ENCODE data around the gene ZNF485.

ZNF485 gene

GRCh38 chr10:43667317-43667731, 61.1 kb downstream of the ZNF485 start:
- no peak for DNase-seq (ENCODE audit: low read depth in 4 of 4, low spot score in 1 of 4)
